NCI-H1436 (cell line): ENCODE data around the gene WWC2.

ENCODE experiments used
- DNase-seq: peaks from one replicate; lab custom pipeline; 2025; lab: John Stamatoyannopoulos, UW

The WWC2 gene

GRCh38 chr4:183354219-183354618 lies 255.2 kb downstream of the WWC2 start:
- peak; percentile 23 for DNase-seq

GRCh38 chr4:183355405-183355804 lies 256.3 kb downstream of the WWC2 start:
- no peak for DNase-seq

- no peak for DNase-seq
Observed at GRCh38 chr4:183356173-183356830, 257.2 kb downstream of the WWC2 start.

GRCh38 chr4:183356931-183357675 lies 258.0 kb downstream of the WWC2 start:
- DNase-seq = no peak

GRCh38 chr4:183358215-183358755 lies 259.2 kb downstream of the WWC2 start:
- DNase-seq = no peak

GRCh38 chr4:183360161-183360919 lies 261.3 kb downstream of the WWC2 start:
- no peak for DNase-seq

- DNase-seq = no peak
Observed at GRCh38 chr4:183362036-183362435, 263.0 kb downstream of the WWC2 start.

- DNase-seq = no peak
Observed at GRCh38 chr4:183362916-183363542, 264.0 kb downstream of the WWC2 start.

- no peak for DNase-seq
Observed at GRCh38 chr4:183364025-183364424, 265.0 kb downstream of the WWC2 start.

GRCh38 chr4:183366206-183366835 lies 267.3 kb downstream of the WWC2 start:
- DNase-seq = no peak

- no peak for DNase-seq
Observed at GRCh38 chr4:183369073-183369472, 270.0 kb downstream of the WWC2 start.
